Left forelimb (tissue), 1 donor: ENCODE data around the gene SORL1.

Source experiments
- DNase-seq: peaks from one replicate; pipeline ENCODE4 v3.0.0-alpha.2; 2018; ENCODE audit warnings: low spot score

SORL1 gene

GRCh38 chr11:121508449-121508848 lies 56.3 kb downstream of the SORL1 start:
- no peak for DNase-seq

DNA sequence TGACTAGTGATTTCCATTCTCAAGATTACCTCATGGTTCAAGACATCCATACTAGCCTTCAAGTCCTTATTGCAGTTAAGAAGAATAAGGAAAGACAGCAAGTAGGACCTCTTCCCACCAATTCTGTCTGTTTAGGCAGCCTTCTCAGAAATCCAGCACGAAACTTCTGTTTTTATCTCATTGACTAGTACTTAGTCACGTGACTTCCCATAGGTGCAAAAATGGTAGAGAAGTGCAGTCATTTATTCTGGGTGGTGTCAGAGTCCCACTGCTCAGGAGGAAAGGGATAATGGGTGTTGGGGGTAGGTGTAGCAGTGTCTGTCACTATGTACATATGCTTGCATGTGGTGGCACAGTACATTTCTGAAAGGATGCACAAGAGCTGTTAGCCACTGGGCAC lies 58.3 kb downstream of the SORL1 start:
- no peak for DNase-seq

GRCh38 chr11:121512468-121513465 lies 60.7 kb downstream of the SORL1 start:
- DNase-seq: no peak

DNA sequence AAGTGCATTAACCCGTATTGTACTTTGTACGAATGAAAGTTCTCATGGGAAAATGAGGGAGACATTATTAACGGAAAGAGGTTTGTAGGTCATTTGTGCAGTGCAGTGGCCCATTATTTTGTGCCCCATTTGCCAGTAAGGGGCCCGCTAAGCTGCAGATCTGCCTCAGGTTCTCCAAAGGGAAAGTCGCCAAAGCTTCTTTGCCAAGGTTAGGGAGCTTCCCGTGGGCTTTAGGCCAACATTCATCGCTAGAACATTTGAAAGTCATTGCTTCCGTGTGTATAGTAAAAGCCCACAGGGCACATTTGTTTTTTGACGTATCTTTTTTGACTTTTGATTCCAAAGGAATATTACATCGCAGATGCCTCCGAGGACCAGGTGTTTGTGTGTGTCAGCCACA lies 61.7 kb downstream of the SORL1 start:
- no peak for DNase-seq

DNA sequence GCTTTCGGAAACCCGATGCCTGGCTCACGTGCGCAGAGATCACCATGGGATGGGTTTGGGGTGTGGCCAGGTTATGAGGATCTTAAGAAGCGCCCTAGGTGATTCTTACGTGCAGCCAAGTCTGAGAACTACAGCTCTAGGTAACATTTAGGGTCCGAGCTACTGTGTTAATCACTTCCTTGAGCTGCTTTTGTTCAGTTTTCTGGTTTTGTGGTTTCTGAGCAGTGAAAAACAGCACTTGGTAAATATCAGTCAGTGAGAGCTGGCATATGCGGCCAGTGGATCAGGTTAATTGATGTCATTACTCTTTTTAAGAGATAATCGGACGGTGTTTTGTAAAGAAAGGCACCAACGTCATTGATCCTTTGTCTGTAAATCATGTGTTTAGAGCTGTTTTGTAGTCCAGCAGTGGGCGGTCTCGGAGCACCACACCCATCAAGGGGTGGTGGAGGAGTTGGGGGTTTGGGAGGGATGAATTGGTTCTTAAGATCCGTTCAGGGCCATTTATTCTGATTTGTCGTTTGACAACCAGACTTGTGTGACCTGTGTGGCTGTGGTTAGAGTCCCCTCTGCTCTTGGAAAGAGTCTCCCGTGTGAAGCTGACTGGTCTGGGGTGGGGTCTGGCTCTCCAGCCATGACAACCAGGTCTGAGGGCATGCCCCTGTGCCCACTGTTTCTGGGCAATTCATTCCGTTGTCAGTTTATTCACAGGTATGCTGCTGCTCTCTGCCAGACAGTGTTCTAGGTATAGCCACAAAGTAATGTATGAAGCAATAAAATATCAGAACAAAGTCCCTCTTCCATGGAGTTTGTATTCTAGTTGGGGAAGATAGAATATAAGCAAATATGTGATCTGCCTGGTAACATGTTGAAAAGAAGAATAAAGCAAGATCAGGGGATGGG lies 62.6 kb downstream of the SORL1 start:
- DNase-seq: no peak

GRCh38 chr11:121515335-121515671 lies 63.2 kb downstream of the SORL1 start:
- DNase-seq: no peak

- no peak for DNase-seq
Measured at GRCh38 chr11:121517996-121518395, 65.9 kb downstream of the SORL1 start.

GRCh38 chr11:121520243-121521144 lies 68.4 kb downstream of the SORL1 start:
- DNase-seq: no peak

DNA sequence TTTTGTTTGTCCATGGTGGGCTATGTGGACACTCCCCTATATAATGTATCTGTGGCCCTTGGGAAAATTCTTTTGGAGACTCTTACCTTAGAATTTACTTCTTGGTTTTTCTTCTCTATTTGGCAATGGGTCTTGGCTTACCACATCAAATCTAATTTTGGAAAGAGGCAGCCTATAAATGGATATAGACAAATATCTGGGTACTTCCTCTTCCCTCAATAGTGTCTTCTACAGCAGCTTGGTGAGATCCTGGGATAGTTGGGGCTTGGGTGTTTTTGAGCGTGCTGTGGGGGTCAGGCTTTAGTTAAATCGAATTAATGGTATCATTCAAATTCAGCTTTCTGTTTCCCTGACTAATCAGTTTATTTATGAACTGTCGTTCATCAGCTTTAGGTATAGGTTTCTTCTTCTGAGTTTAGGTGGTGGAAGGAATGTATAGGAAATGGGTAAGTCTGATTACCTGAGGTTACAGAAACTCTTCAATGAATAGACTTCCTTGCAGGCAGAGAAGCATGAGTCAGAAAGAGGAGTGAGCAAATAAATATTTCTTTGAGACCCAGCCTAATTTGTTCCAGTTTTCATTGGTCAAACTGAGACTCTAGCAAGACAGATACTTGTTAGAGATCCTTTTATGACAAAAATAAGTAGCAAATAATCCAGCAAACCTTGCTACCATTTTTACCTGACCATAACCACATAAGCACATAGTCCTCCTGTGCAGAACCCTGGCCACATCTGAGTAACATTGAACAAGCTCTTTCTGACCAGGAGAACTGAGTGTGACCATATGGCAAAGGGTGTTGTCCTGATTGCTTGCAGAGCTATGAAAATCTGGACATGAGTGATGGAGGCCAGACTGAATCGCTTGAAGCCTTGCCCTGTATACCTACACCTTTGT lies 69.3 kb downstream of the SORL1 start:
- DNase-seq: no peak

DNA sequence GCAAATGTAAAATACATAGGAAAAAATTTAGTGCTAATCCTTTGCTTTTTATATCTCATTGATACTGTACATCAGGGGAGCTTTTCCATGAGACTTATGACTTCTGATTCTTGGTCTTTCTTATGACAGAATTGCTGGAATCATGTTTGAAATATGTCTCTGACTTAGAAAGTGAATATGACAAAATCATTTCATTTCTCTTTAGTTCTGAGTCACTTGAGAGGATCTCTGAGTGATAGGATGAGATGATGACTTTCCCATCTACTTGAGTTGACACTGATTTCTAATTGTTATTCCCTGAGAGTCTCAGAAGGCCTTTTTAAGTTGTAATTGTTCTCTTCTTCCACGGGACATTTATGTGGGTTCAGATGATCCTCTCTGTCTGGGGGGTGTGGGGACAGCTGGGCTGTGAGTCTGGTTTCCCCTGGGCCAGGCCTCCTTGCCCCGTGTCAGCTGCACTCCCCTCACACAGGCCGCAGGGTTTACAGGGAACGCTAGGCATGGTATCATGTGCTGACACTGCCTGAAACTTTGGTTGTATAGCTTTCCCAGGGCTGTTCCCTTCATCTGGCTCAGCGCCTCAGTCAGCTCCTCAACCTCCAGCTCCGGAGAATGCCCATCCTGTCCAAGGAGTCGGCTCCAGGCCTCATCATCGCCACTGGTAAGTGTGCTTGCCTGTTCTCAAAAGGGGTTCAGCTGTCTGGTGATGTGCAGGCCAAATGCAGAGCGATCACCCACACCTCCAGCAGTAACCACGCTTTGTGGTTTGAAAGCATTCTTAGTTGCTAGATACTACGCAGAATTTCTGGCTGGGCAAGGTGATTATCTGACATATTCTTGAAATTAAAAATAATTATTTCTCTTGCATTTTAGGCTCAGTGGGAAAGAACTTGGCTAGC lies 70.2 kb downstream of the SORL1 start:
- no peak for DNase-seq

GRCh38 chr11:121523581-121524232 lies 71.6 kb downstream of the SORL1 start:
- no peak for DNase-seq

DNA sequence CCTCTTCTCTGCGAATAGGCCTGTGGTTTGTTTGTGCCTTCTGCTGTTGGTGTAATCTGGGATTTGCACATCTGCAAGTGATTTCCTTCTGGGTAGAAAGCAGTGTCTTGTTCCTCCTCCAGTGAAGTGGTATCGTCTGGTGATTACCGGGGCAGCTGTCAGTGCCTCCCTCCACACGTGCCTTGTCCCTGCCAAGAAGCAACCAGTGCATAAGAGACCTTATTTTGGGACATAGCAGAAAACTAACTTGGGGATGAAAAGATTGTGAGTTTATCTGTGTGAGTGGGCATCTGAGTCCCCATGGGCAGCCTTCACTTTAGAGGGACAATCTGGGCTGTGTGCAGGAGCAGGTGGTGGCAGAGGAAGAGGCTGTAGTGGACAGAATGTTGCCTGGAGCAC lies 72.1 kb downstream of the SORL1 start:
- DNase-seq: no peak

DNA sequence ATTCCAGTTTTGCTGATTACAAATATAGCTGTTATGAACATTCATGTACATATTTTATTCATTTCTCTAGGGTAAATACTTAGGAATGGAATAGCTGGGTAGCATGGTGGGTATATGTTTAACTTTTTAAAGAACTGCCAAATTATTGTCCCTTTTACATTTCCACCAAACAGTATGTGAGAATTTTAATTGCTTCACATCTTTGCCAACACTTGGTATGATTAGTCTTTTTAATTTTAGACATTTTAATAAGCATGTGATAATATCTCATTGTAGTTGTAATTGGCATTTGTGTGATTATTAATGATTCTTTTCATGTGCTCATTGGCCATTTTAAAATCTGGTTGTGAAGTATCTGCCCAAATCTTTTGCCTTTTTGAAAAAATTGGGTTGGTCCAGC lies 73.3 kb downstream of the SORL1 start:
- DNase-seq: no peak

DNA sequence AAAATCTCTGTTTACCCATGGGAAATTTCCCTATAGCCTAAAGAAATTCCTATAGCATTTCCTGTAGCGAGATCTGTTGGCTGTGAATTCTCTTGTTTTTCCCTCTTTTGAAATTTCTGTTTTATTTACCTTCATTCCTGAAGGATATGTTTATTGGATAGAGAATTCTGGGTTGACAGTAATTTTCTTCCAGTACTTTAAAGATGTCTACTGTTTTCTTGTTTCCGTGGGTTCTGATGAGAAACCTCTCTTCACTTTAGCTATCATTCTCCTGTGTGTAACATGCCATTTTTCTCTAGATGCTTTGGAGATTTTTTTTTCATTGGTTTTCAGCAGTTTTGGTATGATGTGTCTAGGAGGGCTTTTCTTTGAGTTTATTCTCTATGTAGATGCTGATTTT lies 78.1 kb downstream of the SORL1 start:
- no peak for DNase-seq

- no peak for DNase-seq
Measured at GRCh38 chr11:121533601-121534000, 81.5 kb downstream of the SORL1 start.

- DNase-seq: no peak
Measured at GRCh38 chr11:121534131-121535093, 82.3 kb downstream of the SORL1 start.

DNA sequence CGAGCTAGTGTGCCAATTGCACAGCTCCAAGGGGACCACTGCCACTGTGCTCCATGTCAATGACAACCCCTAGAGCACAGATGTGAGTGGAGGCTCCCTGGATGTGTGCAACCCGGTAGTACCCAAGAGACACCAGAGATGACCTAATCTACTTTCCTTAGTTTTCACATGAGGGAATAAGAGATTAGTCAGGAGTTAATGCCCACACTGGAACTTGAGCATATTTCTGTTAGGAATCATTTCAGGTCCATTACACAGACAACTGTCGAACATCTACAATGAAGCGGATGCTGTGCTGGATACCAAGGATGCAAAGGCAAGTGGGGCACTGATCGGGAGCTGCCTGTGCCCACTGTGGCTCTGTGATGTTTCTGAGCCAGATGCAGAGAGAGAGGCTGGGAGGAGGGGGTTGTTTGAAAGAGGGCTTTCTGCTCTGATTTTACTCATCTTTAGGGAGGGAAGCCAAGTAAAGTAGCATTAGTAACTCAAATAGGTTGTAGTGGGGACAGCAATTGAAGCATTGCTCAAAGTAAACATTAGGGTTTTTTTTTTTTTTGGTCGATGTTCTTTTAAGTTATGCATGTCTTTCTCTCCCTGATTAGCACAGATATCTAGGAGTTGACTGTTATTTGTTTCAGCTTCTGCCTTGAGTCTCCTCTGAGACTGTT lies 83.1 kb downstream of the SORL1 start:
- DNase-seq: no peak
